GM18870 (cell line): ENCODE measurements around the gene NOSIP.
A peak's percentile ranks its signal among the peaks of the same experiment; 100 is the strongest.

Experiments
- ATAC-seq: cut with Tn5 transposase; IDR thresholded peaks from one replicate; pipeline ENCODE4 v1.9.1; 2021; ENCODE audit warnings: moderate library complexity; ENCODE audit not compliant: unreplicated experiment

The NOSIP gene

DNA sequence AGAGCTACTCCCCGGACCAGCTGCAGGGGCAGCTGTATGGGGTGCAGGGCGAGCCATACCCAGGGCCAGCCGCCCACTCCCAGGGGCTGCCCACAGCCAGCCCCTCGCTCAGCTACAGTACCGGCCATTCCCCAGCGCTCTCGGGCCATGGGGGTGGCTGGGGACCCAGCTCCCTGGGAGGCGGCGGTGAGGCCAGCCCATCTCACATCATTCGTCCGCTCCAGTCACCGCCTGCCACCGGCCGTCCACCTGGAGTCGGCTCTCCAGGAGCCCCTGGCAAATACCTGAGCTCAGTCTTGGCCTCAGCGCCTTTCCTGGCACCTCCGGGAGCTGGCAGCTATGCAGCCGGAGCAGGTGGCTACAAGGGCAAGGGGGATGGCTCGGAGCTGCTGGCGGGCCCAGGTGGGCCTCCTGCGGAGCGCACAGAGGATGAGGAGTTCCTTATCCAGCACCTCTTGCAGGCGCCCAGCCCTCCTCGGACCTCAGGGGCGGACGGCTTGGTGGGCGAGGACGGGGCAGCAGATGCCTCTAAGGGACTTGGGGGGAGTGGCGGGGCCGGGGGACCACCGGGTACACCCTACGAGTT lies 15.6 kb upstream of the NOSIP start:
- no peak for ATAC-seq

DNA sequence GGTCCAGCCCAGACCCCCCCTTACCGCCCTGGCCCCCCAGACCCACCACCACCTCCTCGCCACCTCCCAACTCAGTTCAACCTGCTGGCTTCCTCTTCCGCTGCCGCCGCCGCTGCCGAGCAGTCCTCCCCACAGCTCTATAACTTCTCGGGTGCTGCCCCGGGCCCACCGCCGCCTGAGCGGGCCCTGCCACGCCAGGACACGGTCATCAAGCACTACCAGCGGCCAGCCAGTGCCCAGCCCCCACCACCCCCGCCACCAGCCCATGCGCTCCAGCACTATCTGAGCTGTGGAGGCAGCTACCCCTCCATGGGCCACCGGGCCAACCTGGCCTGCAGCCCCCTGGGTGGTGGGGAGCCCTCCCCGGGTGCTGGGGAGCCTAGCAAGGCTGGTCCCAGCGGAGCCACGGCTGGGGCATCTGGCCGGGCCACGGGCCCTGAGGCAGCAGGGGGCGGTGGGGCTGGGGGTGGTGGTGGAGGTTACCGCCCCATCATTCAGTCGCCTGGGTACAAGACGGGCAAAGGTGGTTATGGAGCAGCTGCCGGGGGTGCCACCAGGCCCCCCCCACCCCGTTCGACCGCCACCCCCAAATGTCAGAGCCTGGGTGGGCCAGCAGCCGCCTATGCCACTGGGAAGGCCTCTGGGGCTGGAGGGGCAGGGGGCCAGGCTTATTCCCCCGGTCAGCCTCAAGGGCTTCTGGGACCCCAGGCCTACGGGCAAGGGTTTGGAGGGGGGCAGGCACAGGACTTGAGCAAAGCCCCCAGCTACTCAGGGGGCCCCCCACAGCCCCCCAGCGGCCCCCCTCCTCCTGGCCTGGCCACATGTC lies 14.8 kb upstream of the NOSIP start:
- no peak for ATAC-seq

DNA sequence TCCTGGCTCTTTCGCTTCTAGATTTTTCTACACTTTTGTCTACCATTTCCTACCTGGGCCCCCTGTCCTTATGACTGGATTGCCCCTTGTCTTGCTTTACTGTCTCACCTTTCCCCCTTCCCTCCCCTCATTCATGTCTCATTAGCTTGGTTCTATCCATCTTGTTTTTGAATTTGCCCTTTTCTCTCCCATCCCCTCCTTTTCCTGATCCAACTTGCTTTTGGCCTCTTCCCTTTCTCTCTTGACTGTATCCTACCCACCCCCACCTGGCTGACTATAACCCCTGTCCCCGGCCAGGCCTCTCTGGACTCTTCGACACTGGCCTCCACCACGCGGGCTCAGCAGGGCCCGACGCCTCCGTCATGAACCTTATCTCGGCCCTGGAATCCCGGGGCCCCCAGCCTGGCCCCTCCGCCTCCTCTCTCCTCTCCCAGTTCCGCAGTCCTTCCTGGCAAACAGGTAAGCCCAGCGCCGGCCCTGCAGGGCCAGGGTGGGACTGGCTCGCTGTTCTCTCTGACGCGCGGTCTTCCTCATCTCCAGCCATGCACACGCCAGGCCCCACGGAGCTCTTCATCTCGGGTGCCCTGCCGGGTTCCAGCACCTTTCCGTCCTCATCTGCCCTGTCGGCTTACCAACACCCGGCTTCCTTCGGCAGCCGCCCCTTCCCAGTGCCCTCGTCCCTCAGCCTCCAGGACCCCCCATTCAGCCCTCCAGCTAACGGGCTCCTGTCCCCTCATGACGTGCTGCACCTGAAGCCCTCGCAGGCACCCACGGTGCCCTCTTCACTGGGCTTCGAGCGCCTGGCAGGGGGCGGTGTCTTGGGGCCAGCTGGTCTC lies 14.0 kb upstream of the NOSIP start:
- ATAC-seq = no peak

DNA sequence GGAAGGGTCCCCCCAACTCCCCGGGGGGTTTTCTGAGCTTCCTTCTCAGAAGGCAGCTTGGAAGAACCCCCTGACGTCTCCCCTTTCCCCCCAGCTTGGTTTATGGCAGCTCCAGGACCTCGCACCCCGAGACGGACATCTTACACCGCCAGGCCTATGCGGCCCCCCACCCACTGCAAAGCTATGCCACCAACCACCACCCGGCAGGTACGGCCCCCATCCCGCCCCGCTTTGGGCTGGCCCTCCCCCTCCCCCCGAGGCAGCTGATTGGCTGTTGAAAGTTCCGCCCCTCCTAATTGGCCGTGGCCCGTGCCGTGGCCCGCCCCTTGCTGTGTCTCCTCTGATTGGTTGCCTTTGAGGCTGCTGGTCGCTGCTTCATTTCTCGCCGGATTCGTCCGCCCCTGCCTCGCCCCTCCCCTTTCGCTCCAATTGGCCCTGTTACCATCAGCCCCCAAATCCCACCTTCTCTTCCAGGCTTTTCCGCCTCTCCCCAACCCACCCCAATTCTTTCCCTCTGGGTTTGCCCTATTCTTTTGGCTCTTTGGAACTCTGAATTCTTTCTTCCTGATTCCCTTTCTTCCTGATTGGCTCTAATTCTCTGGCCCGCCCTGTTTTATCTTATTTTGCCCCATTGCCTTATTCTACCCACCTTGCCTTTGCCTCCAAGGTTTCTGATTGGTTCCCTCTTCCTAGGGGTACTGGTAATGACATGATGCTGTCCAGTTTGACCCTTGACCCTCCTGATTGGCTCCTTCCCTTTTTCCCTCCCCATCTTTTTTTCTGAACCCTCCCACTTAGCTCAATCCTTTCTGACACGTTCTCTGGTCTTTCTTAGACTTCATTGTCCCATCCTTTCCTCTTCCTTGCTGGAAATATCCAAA lies 13.1 kb upstream of the NOSIP start:
- ATAC-seq = peak; percentile 42

DNA sequence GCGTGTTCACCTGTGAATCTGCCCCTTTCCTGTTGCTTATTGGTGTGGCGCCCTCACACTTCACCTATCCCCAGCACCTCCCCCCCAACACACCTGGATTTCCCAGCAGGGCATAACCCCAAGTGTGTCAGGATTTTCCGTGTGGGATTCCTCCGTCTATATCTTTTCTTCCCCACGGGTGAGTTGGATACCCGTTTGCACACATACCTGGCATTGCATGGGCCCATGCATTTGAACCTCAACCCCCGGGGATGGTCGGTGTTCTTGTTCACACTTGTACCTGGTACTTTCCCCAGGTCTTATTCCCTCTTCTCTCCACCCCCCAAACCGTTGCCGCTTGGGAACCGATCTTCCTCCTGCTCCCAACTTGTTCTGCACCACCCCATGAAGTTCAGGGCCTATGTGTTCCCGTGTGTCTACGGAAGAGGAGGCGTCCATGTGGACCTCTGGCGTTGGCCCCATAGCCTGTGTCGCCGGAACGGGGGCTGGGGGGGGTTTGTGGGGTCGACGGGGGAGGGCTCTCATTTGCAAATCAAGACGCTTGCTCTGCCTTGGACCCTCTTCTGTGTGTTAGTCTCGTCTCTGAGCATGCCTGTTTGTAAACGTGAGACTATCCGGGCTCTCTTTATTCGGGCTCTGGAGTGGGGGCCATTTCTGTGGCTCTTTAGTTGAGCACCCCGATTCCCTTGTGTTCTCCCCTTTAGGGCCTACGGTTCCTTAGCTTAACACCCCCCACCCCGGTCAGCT lies 12.3 kb upstream of the NOSIP start:
- no peak for ATAC-seq

DNA sequence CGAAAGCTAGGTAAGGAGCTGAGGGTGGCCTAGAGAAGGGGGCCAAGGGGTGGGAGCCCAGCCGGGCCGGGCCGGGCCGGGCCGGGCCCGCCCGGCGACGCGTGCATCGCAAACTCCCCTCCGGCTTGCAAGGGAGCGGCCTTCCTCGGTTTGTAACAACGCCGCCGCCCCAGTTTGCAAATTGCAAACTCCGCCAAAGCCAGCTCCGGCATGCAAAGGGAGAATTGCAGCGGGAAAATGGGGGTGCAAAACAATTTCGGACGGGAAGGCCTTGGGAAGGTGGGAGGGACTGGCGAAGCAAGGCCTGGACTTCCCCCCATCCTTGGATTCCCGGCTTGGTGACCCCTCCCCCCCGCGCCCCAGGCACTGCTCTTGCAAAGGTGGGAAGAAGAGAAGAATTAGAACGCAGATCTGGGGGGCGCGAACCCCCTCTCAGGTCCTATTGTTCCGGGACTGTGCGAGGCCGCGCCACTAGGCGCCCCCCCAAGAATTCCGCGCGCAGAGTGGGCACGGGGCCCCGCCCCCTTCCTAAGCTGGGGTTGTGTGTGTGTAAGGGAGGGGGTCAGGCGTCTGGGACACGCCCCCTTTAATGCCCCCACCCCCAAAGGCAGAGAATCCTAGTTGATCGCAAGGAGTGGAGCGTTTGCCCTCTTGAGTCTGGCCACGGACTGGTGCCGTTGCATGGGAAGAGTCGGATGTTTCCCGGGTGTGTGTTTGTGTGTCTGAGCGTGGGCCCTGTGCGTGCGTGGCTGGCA lies 11.6 kb upstream of the NOSIP start:
- ATAC-seq = no peak

DNA sequence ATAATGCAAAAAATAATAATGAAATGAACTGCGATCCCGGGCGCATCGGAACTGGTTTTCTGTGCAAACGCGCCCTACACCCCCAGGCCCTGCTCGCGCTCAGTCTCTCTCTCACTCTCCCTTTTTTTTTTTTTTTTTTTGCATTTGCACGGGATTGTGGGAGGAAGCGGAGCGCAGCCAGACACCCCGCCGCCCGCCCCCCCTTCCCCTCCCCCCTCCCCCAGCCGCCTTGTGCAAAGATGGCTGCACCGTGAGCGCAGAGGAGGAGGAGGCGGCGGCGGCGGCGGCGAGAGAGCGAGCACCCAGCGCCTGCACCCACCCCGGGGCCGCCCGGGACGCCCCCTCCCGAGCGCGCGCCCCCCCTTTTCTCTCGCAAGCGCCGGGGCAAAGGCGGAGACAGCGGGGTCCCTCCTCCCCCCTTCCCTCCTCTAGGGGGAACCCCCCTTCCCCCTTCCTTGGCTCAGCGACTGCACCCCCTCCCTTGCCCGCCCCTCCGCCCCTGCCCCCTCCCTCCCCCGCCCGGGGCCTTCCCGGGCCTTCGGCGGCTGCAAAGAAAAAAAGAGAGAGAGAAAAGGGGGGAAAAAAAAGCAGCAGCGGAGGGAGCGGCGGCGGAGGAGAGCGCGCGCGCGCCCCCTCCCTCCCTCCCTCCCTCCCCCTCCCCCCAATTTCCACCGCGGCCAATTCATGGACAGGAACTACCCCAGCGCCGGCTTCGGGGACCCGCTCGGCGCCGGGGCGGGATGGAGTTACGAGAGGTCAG lies 10.8 kb upstream of the NOSIP start, which contains the start of gene PRR12:
Gene PRR12, plus strand, starts transcription at position 212 of the 760 bp plus-strand sequence. Its CDS starts 473 bp downstream, at position 685.
- ATAC-seq = no peak

DNA sequence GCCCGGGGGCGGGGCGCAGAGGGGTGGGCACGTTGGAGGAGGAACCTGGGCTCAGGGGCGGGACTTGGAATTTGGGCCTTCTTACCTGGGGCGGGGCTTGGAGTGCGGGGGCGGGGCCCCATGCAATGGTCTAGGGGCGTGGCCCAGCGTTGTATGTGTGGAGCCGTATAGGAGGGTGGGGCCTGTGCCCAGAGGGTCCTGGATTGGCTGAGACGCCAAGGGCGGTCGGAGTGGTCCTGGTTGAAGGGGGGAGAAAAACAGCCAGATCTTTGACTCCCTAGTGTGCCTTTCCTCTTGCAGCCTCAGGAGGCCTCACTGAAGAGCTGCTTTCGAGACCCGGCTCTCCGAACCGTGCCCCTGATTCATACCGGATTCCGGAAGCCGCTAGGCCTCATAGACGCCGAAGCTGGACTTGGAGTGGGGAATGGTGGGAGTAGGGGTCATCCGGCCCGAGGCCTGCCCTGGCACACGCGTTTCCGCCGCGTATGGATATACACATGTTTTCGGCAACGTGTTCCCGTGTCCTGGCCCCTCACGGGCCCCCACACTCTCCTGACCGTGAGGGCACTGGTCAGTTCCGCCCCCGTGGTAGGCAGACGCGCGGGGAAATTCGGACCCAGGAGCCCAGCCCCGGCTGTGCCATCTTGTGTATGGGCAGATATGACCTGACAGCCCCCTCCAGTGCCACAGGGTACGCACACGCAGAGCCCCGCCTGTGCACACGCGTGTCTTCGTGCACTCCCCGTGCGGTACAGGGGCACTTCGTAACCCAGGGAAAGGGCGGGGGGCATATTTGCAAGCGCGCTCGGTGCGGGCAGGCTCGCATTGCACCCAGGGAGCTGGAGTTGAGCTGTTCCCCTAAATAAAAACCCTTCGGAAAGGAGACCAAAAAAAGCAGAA lies 10.0 kb upstream of the NOSIP start:
- ATAC-seq = peak; percentile 48

DNA sequence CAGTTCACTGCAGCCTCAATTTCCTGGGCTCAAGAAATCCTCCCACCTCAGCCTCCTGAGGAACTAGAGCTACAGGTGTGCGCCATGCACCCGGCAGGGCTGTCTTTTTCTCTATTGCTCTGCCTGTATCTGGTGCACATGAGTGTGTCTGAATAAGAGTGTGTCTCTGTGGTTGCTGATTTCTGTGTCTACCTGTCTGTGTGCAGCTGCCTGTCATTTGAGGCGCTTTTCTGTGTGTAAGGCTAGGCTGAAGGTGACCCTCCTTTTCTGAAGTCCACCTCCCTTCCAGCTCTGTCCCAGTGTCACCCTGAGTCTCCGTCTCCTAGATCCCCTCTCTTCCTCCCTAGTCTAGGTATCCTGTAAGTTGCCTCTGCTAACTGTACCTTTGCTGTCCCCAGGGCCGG lies 9.1 kb upstream of the NOSIP start:
- ATAC-seq = no peak

DNA sequence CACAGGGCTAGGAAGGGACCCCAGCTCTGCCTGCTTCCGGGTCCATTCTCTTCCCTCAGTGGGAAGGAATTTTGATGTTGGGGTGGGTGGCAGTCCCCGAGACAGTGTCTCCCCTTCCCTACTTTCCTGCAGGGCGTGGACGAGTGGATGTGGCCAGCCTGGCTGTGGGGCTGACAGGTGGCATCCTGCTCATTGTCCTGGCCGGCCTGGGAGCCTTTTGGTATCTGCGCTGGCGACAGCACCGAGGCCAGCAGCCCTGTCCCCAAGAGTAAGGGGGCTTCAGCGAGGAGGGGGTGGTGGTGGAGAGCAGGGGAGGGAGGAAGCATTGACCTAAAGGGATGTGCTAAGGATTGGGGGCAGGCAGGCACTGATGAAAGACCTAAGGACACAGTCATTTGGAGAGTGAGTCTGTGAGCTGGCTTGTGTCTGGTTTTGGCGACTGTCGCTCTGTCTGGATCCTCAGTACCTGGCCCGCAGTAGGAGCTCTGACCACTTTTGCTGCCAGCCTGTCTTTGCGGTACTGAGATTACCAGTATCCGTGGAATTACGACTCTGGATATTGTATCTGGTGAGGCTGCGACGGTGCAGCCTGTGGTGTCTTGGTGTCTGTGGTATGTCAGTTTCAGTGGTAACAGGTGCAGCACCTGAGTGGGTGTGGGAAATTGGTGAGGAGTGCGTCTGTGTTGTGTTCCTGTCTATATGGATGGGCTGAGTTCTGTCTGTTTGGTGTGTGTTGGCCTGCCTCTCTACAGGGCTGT lies 8.2 kb upstream of the NOSIP start:
- no peak for ATAC-seq

DNA sequence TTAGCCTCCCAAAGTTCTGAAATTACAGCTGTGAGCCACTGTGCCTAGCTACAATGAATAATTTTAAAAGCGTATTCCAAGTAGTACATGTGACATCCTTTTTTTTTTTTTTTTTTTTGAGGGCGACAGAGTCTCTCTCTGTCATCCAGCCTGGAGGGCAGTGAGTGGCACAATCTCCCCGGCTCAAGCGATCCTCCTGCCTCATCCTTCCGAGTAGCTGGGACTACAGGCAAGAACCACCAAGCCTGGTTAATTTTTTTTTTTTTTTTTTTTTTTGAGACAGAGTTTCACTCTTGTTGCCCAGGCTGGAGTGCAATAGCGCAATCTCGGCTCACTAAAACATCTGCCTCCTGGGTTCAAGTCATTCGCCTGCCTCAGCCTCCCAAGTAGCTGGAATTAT lies 6.9 kb upstream of the NOSIP start:
- no peak for ATAC-seq

DNA sequence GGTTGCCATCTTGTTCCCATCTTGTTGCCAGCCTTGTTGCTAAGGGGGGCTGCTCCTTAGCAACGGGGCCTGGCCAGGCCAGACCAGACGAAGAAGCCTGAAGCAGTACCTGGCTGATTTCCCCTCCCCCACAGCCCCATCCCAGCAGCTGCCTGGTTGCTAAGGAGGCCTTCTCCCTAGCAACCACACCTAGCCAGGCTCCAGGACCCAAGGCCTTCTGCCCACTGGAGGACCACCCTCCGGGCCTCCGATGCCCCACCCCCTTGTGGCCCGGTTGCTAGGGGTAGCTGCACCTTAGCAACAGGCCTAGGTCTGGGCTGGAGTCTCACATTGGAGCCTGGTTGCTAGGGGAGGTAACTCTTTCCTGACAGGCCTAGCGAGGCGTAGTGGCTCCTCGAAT lies 4.7 kb upstream of the NOSIP start:
- ATAC-seq = no peak

DNA sequence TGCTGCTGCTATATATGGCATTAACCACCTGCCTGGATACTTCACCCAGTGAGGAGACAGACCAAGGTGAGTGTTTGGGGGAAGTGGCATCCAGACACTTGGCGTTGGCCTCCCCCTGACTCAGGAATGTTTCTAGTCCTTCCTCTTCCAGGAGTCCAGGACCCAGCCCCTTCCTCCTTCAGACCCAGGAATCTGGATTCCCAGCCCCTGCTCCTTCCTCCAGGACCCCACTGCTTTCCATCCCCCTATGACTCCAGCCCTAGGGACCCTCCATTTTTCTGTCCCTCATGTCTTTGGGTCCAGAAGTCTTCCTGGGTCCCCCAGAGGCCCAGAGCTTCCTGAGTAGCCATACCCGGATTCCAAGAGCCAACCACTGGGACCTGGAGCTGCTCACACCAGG lies 2.9 kb upstream of the NOSIP start:
- no peak for ATAC-seq

DNA sequence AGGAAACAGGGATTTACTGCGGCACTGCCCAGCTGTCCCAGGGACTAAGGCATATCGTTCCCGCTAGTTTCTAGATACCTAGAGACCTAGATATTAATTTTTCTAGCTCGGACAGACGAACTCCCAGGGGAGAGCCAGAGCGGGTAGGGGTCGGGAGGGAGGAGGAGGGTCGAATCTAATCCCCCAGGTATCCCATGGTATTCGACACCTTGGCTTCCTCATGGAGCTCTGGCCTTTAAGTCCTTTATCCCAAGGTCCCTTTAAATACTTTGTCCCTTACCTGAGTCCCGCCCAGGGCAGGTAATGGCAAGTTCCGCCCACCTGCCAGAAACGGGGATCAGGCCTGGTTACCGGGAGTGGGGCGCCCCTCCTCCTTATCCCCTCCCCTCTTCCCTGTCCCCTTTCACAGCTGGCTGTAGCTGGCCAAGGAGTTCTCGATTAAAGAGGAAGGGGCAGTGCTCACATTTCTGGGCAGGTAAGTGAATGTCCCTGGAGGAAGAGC lies 702 bp upstream of the NOSIP start, which contains the start of gene PRRG2:
Gene PRRG2, plus strand, starts transcription at position 310 of the 502 bp plus-strand sequence. CDS start 1,904 bp downstream, outside the sequence.
- no peak for ATAC-seq

DNA sequence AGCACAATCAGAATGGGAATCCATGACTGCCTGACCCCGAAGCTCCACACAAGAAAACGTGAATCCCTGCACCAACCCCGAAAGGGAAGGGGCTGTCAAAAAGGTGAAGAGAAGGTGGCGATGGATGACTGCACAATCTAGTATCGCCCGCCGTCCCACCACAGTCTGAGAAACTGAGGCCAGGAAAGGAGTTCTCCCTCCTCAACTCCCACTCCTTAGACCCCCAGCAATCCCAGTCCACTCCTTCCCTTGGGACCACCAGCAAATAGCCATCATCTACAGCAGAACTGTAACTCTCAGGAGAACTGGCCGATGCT lies 451 bp downstream of the NOSIP start:
- ATAC-seq = peak; percentile 15

DNA sequence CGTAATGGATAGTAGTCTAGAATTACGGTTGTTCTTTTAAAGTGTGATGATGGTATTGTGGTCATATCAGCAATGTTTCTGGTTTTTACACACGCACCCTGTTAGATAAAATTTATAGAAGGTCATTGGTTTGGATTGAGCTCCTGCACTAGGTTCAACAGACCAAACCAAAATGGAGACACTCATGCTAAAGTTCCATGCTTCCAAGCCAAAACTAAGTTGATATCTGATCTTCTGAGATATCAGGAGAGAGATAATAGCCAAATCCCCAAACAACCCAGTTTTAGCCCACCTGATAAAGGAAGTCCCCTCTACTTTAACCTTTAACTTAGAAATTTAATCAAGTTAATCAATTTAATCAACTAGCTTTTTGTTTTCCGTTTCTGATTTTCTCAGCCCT lies 1.2 kb downstream of the NOSIP start:
- no peak for ATAC-seq
